Measurements from ENCODE around the gene PRAMEF5.
"Not testable (repeated sequence)": the region's sequence is repeated elsewhere in the genome, so short reads cannot be mapped to it uniquely, and the experiment has no call there.

PRAMEF5 gene

GRCh38 chr1:13253898-13254297 lies at the start of gene PRAMEF5:
TSS of gene PRAMEF5 (plus strand) at chr1:13254198. CDS start at chr1:13259269, 5,071 bp downstream.
- DNase-seq: not testable (repeated sequence)

DNA sequence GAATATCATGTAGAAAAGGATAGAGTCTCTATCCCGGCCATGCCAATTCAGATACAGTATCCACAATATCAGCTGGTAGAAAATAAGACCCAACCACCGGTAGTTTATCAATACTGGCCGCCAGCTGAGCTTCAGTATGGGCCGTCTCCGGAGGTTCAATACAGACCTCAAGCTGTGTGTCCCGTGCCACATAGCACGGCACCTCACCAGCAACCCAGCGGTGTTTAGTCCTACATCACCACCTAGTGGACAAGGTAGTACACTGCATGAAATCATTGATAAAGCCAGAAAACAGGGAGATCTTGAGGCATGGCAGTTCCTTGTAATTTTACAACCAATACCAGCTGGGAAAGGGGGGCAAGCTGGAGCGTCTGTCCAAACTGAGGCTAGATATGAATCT lies 45.3 kb upstream of the PRAMEF5 start:
- not testable (repeated sequence) for DNase-seq

GRCh38 chr1:13216619-13217018 lies 37.4 kb upstream of the PRAMEF5 start:
- not testable (repeated sequence) for DNase-seq

DNA sequence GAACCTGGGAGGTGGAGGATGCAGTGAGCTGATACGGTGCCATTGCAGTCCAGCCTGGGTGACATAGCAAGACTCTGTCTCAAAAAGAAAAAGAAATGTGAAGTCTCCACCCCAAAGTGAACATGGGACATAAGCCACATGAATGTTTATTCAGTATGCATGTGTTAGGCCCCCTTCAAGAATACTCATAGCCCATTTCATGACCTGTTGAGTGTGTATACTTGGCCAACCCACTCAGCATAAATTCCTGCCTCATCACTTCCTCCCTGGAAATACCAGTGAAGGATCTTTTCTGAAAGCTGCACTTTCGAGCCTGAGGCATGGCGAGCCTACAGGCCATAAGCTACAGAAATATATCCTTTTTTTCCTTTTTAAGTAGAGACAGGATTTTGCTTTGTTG lies 34.8 kb upstream of the PRAMEF5 start:
- DNase-seq: not testable (repeated sequence)

- DNase-seq: not testable (repeated sequence)
Measured at GRCh38 chr1:13222788-13223187, 31.2 kb upstream of the PRAMEF5 start.

GRCh38 chr1:13224480-13225060 lies 29.4 kb upstream of the PRAMEF5 start:
- DNase-seq: no peak

DNA sequence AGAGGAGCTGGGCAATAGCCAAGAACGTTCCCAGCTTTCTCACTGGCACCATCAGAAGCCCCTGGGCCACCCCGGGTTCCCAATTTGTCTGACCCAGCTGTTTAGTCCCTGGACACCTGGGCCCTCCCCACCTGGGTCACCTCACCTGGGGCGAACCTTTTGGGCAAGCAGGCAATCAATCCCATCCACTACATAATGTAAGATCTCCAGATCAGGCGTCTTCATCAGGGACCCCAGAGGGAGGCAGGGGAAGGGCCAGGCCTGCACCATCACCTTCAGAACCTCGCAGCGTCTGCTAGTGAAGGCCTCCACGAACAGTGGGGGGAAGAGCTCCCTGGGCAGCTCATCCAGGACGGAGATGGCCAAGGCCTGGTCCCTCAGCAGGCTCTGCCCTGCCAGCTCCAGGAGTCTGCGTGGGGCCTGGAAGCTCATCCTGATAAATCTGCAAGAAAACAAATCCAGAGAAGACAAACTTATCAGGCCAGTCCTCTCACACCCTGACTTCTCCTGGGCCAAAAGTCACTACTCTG lies 28.3 kb upstream of the PRAMEF5 start, which contains the start of gene PRAMEF18:
TSS of gene PRAMEF18 (minus strand) at position 480 of the 530 bp plus-strand sequence. CDS start at position 432, 48 bp downstream.
- DNase-seq: not testable (repeated sequence)

DNA sequence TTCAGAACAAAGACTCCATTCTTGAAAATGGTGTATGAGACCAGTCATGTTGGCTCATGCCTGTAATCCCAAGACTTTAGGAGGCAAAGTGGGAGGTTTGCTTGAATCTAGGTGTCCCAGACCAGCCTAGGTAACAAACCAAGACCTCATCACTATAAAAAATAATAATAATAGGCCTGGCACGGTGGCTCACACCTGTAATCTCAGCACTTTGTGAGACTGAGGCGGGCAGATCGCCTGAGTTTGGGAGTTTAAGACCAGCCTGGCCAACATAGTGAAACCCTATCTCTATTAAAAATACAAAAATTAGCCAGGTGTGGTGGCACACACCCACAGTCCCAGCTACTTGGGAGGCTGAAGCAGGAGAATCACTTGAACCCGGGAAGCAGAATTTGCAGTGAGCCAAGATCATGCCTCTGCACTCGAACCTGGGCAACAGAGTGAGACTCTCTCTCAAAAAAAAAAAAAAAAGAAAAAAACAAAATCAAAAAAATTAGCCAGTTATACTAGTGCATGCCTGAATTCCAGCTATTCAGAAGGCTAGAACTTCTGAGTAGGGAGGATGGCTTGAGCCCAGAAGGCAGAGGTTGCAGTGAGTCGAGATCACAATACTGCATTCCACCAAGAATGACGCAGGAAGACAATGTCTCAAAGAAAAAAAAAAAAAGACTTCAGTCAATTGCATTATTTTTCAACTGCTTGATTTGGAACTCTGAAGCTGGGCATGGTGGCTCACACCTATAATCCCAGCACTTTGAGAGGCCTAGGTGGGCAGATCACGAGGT lies 26.5 kb upstream of the PRAMEF5 start:
- not testable (repeated sequence) for DNase-seq

- no peak for DNase-seq
Measured at GRCh38 chr1:13228343-13228781, 25.6 kb upstream of the PRAMEF5 start.

- DNase-seq: not testable (repeated sequence)
Measured at GRCh38 chr1:13230096-13230495, 23.9 kb upstream of the PRAMEF5 start.

GRCh38 chr1:13230601-13231000 lies 23.4 kb upstream of the PRAMEF5 start:
- not testable (repeated sequence) for DNase-seq

DNA sequence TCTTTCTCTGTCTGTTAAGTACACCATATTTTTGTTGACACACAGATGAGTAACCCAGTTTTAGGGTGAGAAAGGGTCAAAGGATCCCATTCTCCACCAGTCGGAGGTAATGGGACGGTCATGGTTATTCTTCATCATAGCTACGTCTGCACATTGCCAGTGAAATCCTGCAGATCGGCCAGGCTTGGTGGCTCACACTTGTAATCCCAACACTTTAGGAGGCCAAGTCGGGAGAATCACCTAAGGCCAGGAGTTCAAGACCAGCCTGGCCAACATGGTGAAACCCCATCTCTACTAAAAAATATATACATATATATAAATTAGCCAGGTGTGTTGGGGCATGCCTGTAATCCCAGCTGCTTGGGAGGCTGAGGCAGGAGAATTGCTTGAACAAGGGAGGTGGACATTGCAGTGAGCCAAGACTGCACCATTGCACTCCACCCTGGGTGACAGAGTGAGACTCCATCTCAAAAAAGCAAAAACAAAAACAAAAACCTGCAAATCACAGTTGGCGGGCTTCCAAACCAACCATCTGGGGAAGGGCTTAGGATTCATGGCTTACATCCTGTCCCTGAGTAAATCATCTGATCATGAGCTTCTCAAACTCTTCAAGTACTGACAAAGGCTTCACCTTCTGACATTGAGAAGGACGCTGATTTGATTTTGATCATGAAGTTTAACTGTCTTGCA lies 22.8 kb upstream of the PRAMEF5 start:
- not testable (repeated sequence) for DNase-seq

GRCh38 chr1:13232056-13232455 lies 21.9 kb upstream of the PRAMEF5 start:
- DNase-seq: not testable (repeated sequence)

GRCh38 chr1:13234057-13234456 lies 19.9 kb upstream of the PRAMEF5 start:
- DNase-seq: not testable (repeated sequence)

- not testable (repeated sequence) for DNase-seq
Measured at GRCh38 chr1:13237572-13237971, 16.4 kb upstream of the PRAMEF5 start.

- not testable (repeated sequence) for DNase-seq
Measured at GRCh38 chr1:13239633-13240032, 14.4 kb upstream of the PRAMEF5 start.

DNA sequence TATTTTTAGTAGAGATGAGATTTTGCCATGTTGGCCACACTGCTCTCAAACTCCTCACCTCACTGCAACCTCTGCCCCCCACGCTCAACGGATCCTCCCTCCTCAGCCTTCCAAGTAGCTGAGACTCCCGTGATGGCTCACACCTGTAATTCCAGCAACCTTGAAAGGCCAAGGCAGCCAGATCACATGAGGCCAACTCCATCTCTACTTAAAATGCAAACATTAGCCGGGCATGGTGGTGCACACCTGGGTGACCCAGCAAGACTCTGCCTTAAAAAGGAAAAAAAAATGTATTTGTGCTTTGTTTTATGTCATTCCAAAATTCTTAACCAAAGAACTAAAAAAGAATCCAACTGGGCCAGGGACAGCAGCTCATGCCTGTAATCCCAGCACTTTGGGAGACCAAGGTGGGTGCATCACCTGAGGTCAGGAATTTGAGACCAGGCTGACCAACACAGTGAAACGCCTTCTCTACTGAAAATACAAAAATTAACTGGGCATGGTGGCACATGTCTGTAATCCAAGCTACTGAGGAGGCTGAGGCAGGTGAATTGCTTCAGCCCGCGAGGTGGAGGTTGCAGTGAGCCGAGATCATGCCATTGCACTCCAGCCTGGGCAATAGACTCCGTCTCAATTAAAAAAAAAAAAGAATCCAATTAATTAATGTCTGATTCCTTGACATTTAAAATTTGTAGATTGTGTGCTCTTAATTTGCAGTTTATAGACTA lies 10.3 kb upstream of the PRAMEF5 start:
- not testable (repeated sequence) for DNase-seq

- DNase-seq: not testable (repeated sequence)
Measured at GRCh38 chr1:13245841-13246553, 8.0 kb upstream of the PRAMEF5 start.

DNA sequence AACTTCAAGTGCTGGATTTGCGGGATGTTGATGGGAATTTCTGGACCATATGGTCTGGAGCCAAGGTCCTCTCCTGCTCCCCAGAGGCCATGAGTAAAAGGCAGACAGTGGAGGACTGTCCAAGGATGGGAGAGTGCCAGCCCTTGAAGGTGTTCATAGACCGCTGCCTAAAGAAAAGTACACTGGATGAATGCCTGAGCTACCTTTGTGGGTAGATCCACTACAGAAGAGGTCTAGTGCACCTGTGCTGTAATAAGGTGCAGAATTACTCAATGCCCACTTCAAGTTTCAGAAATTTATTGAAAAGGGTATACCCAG lies 7.5 kb upstream of the PRAMEF5 start:
- not testable (repeated sequence) for DNase-seq

- DNase-seq: not testable (repeated sequence)
Measured at GRCh38 chr1:13247122-13247521, 6.9 kb upstream of the PRAMEF5 start.

DNA sequence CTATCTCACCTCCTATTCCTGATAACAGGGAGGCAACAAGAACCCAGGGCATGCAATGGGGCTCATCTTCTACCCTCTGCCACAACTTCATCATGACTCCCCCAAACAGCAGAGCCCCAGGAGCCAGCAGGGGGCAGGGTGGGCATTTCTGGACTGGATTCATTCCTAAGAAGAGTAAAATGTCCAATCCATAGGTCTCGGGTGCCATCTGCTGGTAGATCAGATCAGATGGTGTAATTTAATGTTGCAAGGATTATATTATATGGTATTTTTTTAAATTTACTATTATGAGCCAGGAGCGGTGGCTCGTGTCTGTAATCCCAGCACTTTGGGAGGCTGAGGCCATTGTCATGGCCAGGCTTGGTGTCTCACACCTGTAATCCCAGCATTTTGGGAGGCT lies 11.1 kb downstream of the PRAMEF5 start:
- DNase-seq: not testable (repeated sequence)

- not testable (repeated sequence) for DNase-seq
Measured at GRCh38 chr1:13277016-13277415, 23.0 kb downstream of the PRAMEF5 start.
